ENCODE measurements around the gene NPLOC4. TPM values are rescaled to one million over a fixed set of nuclear protein-coding genes. Genes with fewer than 3 reads are reported as not detected.
A peak's percentile ranks its signal among the peaks of the same experiment; 100 is the strongest.

Gene NPLOC4
- total RNA-seq, 1 donor from 2014 or later = 137 TPM

GRCh38 chr17:81539961-81540675 is 96.8 kb downstream of the NPLOC4 start:
- no peak for DNase-seq
- Mint-ChIP-seq H3K9me3 (ENCODE audit: unreplicated experiment) (peaks cover 10% of the 10 kb centered on the region), H3K27me3 (ENCODE audit: unreplicated experiment) (peaks cover 7% of the 10 kb centered on the region), H3K27ac (ENCODE audit: unreplicated experiment) (no peak overlapping the region), H3K4me1 (ENCODE audit: low read depth, unreplicated experiment) (peaks cover 5% of the 10 kb centered on the region), H3K4me3 (ENCODE audit: unreplicated experiment) (no peak overlapping the region), H3K36me3 (ENCODE audit: unreplicated experiment) (no peaks in the 10 kb centered on the region)
- TF ChIP-seq CTCF (IDR thresholded peaks at IDR 0.05; ENCODE audit: partially characterized antibody, unreplicated experiment) = no peak

- Mint-ChIP-seq H3K27ac (ENCODE audit: unreplicated experiment) (no peak overlapping the region), H3K9me3 (ENCODE audit: unreplicated experiment) (peaks cover 10% of the 10 kb centered on the region), H3K4me1 (ENCODE audit: low read depth, unreplicated experiment) (peaks cover 5% of the 10 kb centered on the region), H3K36me3 (ENCODE audit: unreplicated experiment) (no peaks in the 10 kb centered on the region), H3K4me3 (ENCODE audit: unreplicated experiment) (no peak overlapping the region), H3K27me3 (ENCODE audit: unreplicated experiment) (peaks cover 7% of the 10 kb centered on the region)
- TF ChIP-seq CTCF (IDR thresholded peaks at IDR 0.05; ENCODE audit: partially characterized antibody, unreplicated experiment) = no peak
- no peak for DNase-seq
These were observed 97.4 kb downstream of the NPLOC4 start for GRCh38 chr17:81539571-81539900.

GRCh38 chr17:81538651-81539570 is 98.0 kb downstream of the NPLOC4 start:
- Mint-ChIP-seq H3K27me3 (ENCODE audit: unreplicated experiment) (peaks cover 7% of the 10 kb centered on the region), H3K4me3 (ENCODE audit: unreplicated experiment) (no peak overlapping the region), H3K4me1 (ENCODE audit: low read depth, unreplicated experiment) (peaks cover 5% of the 10 kb centered on the region), H3K9me3 (ENCODE audit: unreplicated experiment) (peaks cover 10% of the 10 kb centered on the region), H3K36me3 (ENCODE audit: unreplicated experiment) (no peaks in the 10 kb centered on the region), H3K27ac (ENCODE audit: unreplicated experiment) (no peak overlapping the region)
- DNase-seq = no peak
- no peak for TF ChIP-seq CTCF (IDR thresholded peaks at IDR 0.05; ENCODE audit: partially characterized antibody, unreplicated experiment)

GRCh38 chr17:81537856-81538555 is 98.9 kb downstream of the NPLOC4 start:
- peak; percentile 54 for DNase-seq
- Mint-ChIP-seq H3K36me3 (ENCODE audit: unreplicated experiment) (no peaks in the 10 kb centered on the region), H3K4me3 (ENCODE audit: unreplicated experiment) (peak overlapping the region; percentile 55), H3K27me3 (ENCODE audit: unreplicated experiment) (peaks cover 7% of the 10 kb centered on the region), H3K4me1 (ENCODE audit: low read depth, unreplicated experiment) (peaks cover 5% of the 10 kb centered on the region), H3K27ac (ENCODE audit: unreplicated experiment) (peak overlapping the region; percentile 90), H3K9me3 (ENCODE audit: unreplicated experiment) (peaks cover 10% of the 10 kb centered on the region)
- TF ChIP-seq CTCF (IDR thresholded peaks at IDR 0.05; ENCODE audit: partially characterized antibody, unreplicated experiment) = no peak
